ENCODE results near the gene ITLN2.
"Not testable (repeated sequence)": the region's sequence is repeated elsewhere in the genome, so short reads cannot be mapped to it uniquely, and the experiment has no call there.

Gene ITLN2

GRCh38 chr1:160935527-160936258, 18.9 kb downstream of the ITLN2 start:
- Histone ChIP-seq H3K27me3 (no peaks in the 10 kb centered on the region), H3K4me1 (no peaks in the 10 kb centered on the region), H3K36me3 (no peaks in the 10 kb centered on the region), H3K9me3 (no peaks in the 10 kb centered on the region), H3K4me3 (ENCODE audit: low read depth, low read length) (no peak overlapping the region)
- no peak for DNase-seq
- no peak for TF ChIP-seq CTCF (IDR thresholded peaks at IDR 0.05; ENCODE audit: low read depth, low read length)

GRCh38 chr1:160933305-160933704, 21.3 kb downstream of the ITLN2 start:
- not testable (repeated sequence) for H3K9me3 ChIP-seq; H3K36me3 ChIP-seq; H3K27me3 ChIP-seq; H3K4me3 ChIP-seq (ENCODE audit: low read depth, low read length); DNase-seq; H3K4me1 ChIP-seq

- no peak for TF ChIP-seq CTCF (IDR thresholded peaks at IDR 0.05; ENCODE audit: low read depth, low read length)
- H3K4me1 ChIP-seq = no peaks in the 10 kb centered on the region
- no peaks in the 10 kb centered on the region for H3K27me3 ChIP-seq
- no peak for DNase-seq
- H3K9me3 ChIP-seq = no peaks in the 10 kb centered on the region
- H3K36me3 ChIP-seq = no peaks in the 10 kb centered on the region
- H3K4me3 ChIP-seq (ENCODE audit: low read depth, low read length) = no peak overlapping the region
Observed at GRCh38 chr1:160925652-160926244, 28.9 kb downstream of the ITLN2 start.

- Histone ChIP-seq H3K4me1 (no peaks in the 10 kb centered on the region), H3K27me3 (no peaks in the 10 kb centered on the region), H3K36me3 (no peaks in the 10 kb centered on the region), H3K9me3 (no peaks in the 10 kb centered on the region), H3K4me3 (ENCODE audit: low read depth, low read length) (no peak overlapping the region)
- no peak for DNase-seq
- no peak for TF ChIP-seq CTCF (IDR thresholded peaks at IDR 0.05; ENCODE audit: low read depth, low read length)
Observed at GRCh38 chr1:160924791-160925651, 29.6 kb downstream of the ITLN2 start.

- Histone ChIP-seq H3K27me3 (peaks cover 7% of the 10 kb centered on the region; the same call in 1 of the 2 replicates), H3K4me3 (ENCODE audit: low read depth, low read length) (no peak overlapping the region), H3K36me3 (no peaks in the 10 kb centered on the region), H3K9me3 (no peaks in the 10 kb centered on the region), H3K4me1 (no peaks in the 10 kb centered on the region)
- no peak for TF ChIP-seq CTCF (IDR thresholded peaks at IDR 0.05; ENCODE audit: low read depth, low read length)
- no peak for DNase-seq
Observed at GRCh38 chr1:160916666-160917065, 37.9 kb downstream of the ITLN2 start.

GRCh38 chr1:160913229-160913628, 41.4 kb downstream of the ITLN2 start:
- not testable (repeated sequence) for H3K36me3 ChIP-seq; H3K4me3 ChIP-seq (ENCODE audit: low read depth, low read length); DNase-seq; H3K27me3 ChIP-seq; H3K4me1 ChIP-seq; H3K9me3 ChIP-seq

- DNase-seq = no peak
- H3K27me3 ChIP-seq = peaks cover 7% of the 10 kb centered on the region; the same call in 1 of the 2 replicates
- no peak for TF ChIP-seq CTCF (IDR thresholded peaks at IDR 0.05; ENCODE audit: low read depth, low read length)
- no peaks in the 10 kb centered on the region for H3K4me1 ChIP-seq
- no peaks in the 10 kb centered on the region; the same call in 1 of the 2 replicates for H3K9me3 ChIP-seq
- H3K4me3 ChIP-seq (ENCODE audit: low read depth, low read length) = no peak overlapping the region
- no peaks in the 10 kb centered on the region for H3K36me3 ChIP-seq
Observed at GRCh38 chr1:160911925-160912324, 42.7 kb downstream of the ITLN2 start.

All from BE2C (cell line).